OCI-LY7 (cell line): ENCODE data around the gene HPN. TPM values are rescaled to one million over a fixed set of nuclear protein-coding genes. Genes with fewer than 3 reads are reported as not detected.

Source experiments
- BruUV-seq: library from RNA; stranded (reverse); fragments of 400-500 nt; replicated peaks from 2 replicates; lab custom pipeline; 2021; lab: Mats Ljungman, UMichigan
- CTCF ChIA-PET: fragments of 300-600 bp; sonication (Branson Sonifier 250); formaldehyde crosslinking; loops from one replicate; lab custom pipeline; 2022; ENCODE audit warnings: antibody characterized with exemption; ENCODE audit not compliant: unreplicated experiment; lab: Charles Lee
- POLR2A ChIA-PET: fragments of 300-600 bp; sonication (Branson Sonifier 250); formaldehyde crosslinking; loops from one replicate; lab custom pipeline; 2022; ENCODE audit warnings: antibody characterized with exemption; lab: Charles Lee
- DNase-seq: peaks from one replicate; pipeline ENCODE4 v3.0.0-alpha.2; 2015; ENCODE audit warnings: low spot score
- H2AFZ ChIP-seq: fragments of 200-600 bp; sonication (generic), shearing (Covaris generic); 2 replicates; pipeline ENCODE4 v1.6.1; 2014; ENCODE audit warnings: mild to moderate bottlenecking, antibody characterized with exemption, low read length, moderate library complexity
- H3K27ac ChIP-seq: fragments of 200-600 bp; sonication (generic); 2 replicates; pipeline ENCODE4 v1.5.1; 2014; ENCODE audit warnings: mixed run types, low read depth, mild to moderate bottlenecking, moderate library complexity, low read length, inconsistent platforms; ENCODE audit not compliant: poor library complexity, severe bottlenecking
- H3K36me3 ChIP-seq: fragments of 200-600 bp; sonication (generic); 2 replicates; pipeline ENCODE4 v1.6.1; 2014; ENCODE audit warnings: mild to moderate bottlenecking, antibody characterized with exemption, low read length, moderate library complexity, mixed read lengths; ENCODE audit not compliant: insufficient read depth
- H3K4me1 ChIP-seq: fragments of 200-600 bp; sonication (generic); 2 replicates; pipeline ENCODE4 v1.5.1; 2014; ENCODE audit warnings: mild to moderate bottlenecking, low read length; ENCODE audit not compliant: insufficient read depth, poor library complexity, severe bottlenecking
- H3K4me2 ChIP-seq: fragments of 200-600 bp; sonication (generic); 2 replicates; pipeline ENCODE4 v1.6.1; 2014; ENCODE audit warnings: mild to moderate bottlenecking, low read length
- H3K4me3 ChIP-seq: fragments of 200-600 bp; sonication (generic); 2 replicates; pipeline ENCODE4 v1.5.1; 2014; ENCODE audit warnings: mild to moderate bottlenecking, low read depth, low read length; ENCODE audit not compliant: poor library complexity, severe bottlenecking
- H3K79me2 ChIP-seq: fragments of 200-600 bp; sonication (generic); 2 replicates; pipeline ENCODE4 v1.6.1; 2016; ENCODE audit warnings: low read depth, mild to moderate bottlenecking, low read length, moderate library complexity, mixed read lengths; ENCODE audit not compliant: insufficient read depth
- H3K9me2 ChIP-seq: fragments of 200-600 bp; sonication (generic); 2 replicates; pipeline ENCODE4 v1.6.1; 2016; ENCODE audit warnings: mild to moderate bottlenecking, low read length, mixed read lengths; ENCODE audit not compliant: insufficient read depth
- H3K9me3 ChIP-seq: fragments of 200-600 bp; sonication (generic); 2 replicates; pipeline ENCODE4 v1.6.1; 2014; ENCODE audit warnings: mild to moderate bottlenecking, mixed run types, low read length, mixed read lengths
- H4K20me1 ChIP-seq: fragments of 200-600 bp; sonication (generic); 2 replicates; pipeline ENCODE4 v1.6.1; 2014; ENCODE audit warnings: mild to moderate bottlenecking, antibody characterized with exemption, low read length, moderate library complexity, mixed read lengths; ENCODE audit not compliant: insufficient read depth
- CTCF ChIP-seq: fragments of 200-600 bp; sonication (generic); conservative IDR thresholded peaks from 2 replicates; pipeline ENCODE4 v1.5.1; 2014; ENCODE audit warnings: mild to moderate bottlenecking, antibody characterized with exemption, low read length, moderate library complexity, mixed read lengths
- EZH2phosphoT487 ChIP-seq: fragments of 200-600 bp; sonication (generic); IDR thresholded peaks from 2 replicates; pipeline ENCODE4 v1.6.1; 2018; ENCODE audit warnings: low read depth, borderline replicate concordance, mild to moderate bottlenecking, mixed run types, antibody characterized with exemption, low read length, moderate library complexity, mixed read lengths
- intact Hi-C: fragments of 100-400 bp; cut with micrococcal nuclease; formaldehyde crosslinking; loops from one replicate; pipeline ENCODE4 v1.10.0; 2022; ENCODE audit not compliant: unreplicated experiment
- total RNA-seq, 2 experiments: library from RNA; depleted of rRNA in 1 of 2; stranded (reverse); fragments of >200 nt in 1 of 2; shearing (Covaris generic) in 1 of 2; gene quantifications; 2 replicates each; pipeline ENCODE4 v1.2.3, GENCODE V29; 2014 to 2022

Gene HPN
- total RNA-seq, 2 experiments from 2014 or later: 0.17 to 0.19 TPM

DNA sequence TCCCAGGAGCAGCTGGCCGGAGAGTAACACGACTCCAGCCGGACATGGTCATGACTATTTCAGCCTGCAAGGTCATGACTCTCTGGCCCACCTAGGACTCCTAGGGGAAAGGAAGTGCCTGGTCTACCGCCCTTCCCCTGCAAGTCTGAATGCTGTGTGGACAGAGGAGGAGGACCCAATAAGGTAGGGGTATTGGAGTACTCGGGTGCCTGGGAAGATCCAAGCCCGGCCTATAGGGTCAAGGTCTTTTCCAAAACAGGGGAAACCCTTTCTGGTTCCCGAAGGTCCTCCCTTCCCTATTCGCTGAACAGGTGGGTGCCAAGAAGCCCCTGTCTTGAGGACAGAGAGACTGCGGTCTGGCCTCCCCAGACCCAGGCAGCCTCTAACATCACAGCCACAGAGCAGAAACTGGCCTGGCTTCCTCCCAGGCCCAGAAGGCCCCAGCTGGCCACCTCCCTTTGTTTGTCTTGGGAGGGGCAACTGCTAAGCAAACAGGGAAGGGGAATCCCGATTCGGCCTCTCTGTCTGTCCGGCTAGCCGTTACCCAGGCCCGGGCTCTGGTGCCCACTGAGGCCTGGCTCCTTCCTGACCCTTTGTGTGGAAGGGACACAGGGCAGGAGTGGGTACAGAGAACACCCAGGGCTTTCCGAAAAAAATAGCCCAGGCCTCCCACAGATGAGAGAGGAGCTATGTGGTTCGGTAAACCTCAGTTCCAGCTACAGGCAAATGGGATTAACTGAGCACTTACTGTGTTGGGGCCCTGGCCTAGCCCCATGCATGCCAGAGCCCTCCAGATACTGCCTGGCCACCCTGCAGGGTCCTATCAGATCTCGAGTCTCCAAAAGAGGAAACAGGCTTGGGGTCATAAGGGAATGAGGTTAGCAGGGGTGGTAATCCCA is 46.6 kb upstream of the HPN start:
- POLR2A ChIA-PET: interaction anchor here (0.6 to 0.7 kb wide), 2 partner anchors 72 to 1059 kb away, joined by 3 read pairs; no protein-coding TSS in a partner anchor
- H3K4me1 ChIP-seq: peaks cover 34% of the 10 kb centered on the region
- no peaks in the 10 kb centered on the region for H3K9me3 ChIP-seq

GRCh38 chr19:34995551-34995950 is 46.0 kb upstream of the HPN start:
- H3K4me1 ChIP-seq: peaks cover 35% of the 10 kb centered on the region
- CTCF ChIA-PET: no interaction called here

More for the DNA sequence above, 46.6 kb upstream of the HPN start:
- BruUV-seq: no TSS peak
- no peak for DNase-seq
- peaks cover 5% of the 10 kb centered on the region; the same call in 1 of the 2 replicates for H3K79me2 ChIP-seq
- no peak overlapping the region for H3K27ac ChIP-seq
- no peaks in the 10 kb centered on the region for H4K20me1 ChIP-seq
- H2AFZ ChIP-seq: no peak overlapping the region
- H3K4me2 ChIP-seq: no peak overlapping the region
- intact Hi-C loops: no loop called here
- no peak for TF ChIP-seq EZH2phosphoT487
- TF ChIP-seq CTCF: no peak
- no peaks in the 10 kb centered on the region for H3K36me3 ChIP-seq
- CTCF ChIA-PET: no interaction called here
- H3K4me3 ChIP-seq: no peak overlapping the region
- no peaks in the 10 kb centered on the region for H3K9me2 ChIP-seq

More at GRCh38 chr19:34995551-34995950, 46.0 kb upstream of the HPN start:
- Histone ChIP-seq H3K4me2 (no peak overlapping the region), H3K9me2 (no peaks in the 10 kb centered on the region), H2AFZ (no peak overlapping the region), H3K4me3 (no peak overlapping the region), H3K27ac (no peak overlapping the region), H3K9me3 (no peaks in the 10 kb centered on the region), H4K20me1 (no peaks in the 10 kb centered on the region), H3K79me2 (peaks cover 7% of the 10 kb centered on the region; the same call in 1 of the 2 replicates), H3K36me3 (no peaks in the 10 kb centered on the region)
- intact Hi-C loops: no loop called here
- POLR2A ChIA-PET: interaction anchor here (0.6 to 0.7 kb wide), 2 partner anchors 71 to 1058 kb away, joined by 3 read pairs; no protein-coding TSS in a partner anchor
- BruUV-seq: no TSS peak
- TF ChIP-seq CTCF: no peak
- TF ChIP-seq EZH2phosphoT487: no peak
- DNase-seq: no peak
